HG02840 (cell line): Measurements from ENCODE around the gene ABHD1.

ENCODE experiments used
- ATAC-seq: cut with Tn5 transposase; IDR thresholded peaks from one replicate; pipeline ENCODE4 v1.9.1; 2021; ENCODE audit warnings: mild to moderate bottlenecking, moderate library complexity, moderate number of reproducible peaks; ENCODE audit not compliant: unreplicated experiment, low FRiP score

The ABHD1 gene

GRCh38 chr2:27133905-27134780, 10.5 kb downstream of the ABHD1 start, which contains the start of gene PREB:
PREB (minus strand) TSS chr2:27134636; CDS start chr2:27134421, 215 bp downstream.
- peak; percentile 86 for ATAC-seq

DNA sequence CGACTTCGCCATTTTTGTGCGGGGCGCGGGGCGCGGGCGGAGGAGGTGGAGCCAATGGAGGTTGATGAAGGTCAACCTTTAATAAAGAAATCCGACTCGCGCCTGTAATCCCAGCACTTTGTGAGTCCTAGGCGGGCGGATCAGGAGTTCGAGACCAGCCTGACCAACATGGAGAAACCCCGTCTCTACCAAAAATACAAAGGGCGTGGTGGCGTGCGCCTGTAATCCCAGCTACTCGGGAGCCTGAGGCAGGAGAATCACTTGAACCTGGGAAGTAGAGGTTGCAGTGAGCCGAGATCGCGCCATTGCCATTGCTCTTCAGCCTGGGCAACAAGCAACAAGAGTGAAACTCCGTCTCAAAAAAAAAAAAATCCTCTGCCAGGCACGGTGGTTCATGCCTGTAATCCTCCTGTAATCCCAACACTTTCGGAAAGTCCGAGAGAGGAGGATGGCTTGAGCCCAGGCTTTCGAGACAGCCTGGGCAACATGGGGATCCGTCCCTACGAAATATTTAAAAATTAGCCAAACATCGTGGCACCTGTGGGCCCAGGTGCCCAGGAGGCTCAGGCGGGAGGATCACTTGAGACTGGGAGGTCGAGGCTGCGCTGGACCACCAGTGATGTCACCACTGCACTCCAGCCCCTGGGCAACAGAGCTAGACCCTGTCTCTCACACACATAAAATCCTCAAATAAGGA, 11.3 kb downstream of the ABHD1 start:
- no peak for ATAC-seq

- ATAC-seq: no peak
These were observed 11.9 kb downstream of the ABHD1 start for GRCh38 chr2:27135478-27135955.

DNA sequence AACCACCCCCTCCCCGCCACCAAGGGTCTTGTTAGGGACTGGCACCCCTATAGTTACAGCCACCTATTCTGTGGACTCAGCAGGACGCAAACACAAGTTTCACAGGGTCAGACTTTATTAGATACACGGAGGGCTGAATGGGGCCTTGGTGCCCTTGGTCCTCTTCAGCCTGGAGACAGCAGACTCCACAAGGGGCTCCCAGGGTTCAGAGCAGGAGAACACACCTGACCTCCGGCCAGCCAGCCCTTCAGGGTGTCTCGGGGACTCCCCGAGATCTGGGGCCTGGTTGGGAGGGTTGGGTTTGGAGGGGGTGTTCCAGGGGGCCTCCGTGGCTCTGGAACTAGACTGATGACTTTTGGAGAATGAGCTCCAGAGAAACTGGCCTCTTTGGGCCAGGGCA, 13.1 kb downstream of the ABHD1 start:
- no peak for ATAC-seq

- no peak for ATAC-seq
These were observed 13.8 kb downstream of the ABHD1 start for GRCh38 chr2:27137322-27137935.

DNA sequence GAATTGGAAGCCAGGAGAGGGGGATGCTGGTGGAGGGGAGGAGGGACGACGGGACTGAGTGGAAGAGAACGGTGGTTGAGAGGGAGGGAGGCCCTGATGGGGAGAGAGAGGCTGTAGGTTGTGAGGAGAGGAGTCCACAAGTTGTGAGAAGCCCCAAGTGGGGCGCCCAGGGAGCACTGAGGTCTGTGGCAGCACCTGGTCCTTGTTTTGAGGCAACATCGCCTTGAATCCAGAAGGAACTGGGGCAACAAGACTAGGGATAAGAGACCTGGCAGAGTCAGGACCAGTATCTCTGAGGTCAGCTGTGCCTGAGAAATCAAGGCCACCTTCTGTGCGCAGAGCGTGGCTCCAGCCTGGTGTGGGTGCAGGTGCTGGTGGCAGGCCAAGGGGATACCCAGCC, 14.5 kb downstream of the ABHD1 start:
- ATAC-seq: no peak

- no peak for ATAC-seq
These were observed 15.7 kb downstream of the ABHD1 start, which contains the start of gene PRR30 for GRCh38 chr2:27139310-27139709. PRR30 (minus strand) TSS chr2:27139410; CDS start chr2:27138329, 1,081 bp downstream.

DNA sequence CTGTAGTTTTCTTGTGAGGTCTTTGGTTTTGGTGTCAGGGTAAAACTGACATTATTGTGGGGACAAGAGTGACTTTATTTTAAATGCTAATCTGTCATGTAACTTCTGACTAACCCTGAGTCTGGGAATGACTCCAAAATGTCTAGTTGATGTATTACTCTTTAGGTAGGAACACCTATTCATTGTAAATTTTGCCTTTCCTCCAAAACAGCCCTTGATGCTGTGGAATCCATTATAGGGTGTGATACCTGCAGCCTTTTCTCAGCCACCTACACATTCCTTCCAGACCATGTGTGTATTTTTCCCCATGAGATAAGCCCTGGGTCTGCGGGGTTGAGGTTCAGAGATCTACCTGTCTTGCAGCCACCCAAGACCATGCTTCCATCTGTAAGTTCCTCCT, 19.7 kb downstream of the ABHD1 start:
- no peak for ATAC-seq

DNA sequence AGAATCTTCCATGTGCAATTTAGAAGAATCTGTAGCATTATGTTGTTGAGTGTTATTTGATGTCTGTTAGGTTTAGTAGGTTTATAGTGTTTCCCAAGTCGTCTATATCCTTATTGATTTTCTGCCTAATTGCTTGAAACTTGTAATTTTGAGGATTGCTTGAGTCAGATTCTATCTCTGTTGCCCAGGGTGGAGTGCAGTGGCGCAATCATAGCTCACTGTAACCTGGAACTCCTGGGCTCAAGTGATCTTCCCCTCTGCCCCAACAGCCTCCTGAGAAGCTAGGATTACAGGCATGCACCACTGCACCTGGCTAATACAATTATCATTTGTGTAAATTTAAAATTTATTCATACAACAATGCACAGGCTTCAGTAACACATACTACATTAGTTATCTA, 22.1 kb downstream of the ABHD1 start:
- no peak for ATAC-seq

GRCh38 chr2:27147935-27148334, 24.3 kb downstream of the ABHD1 start:
- no peak for ATAC-seq

- no peak for ATAC-seq
These were observed 25.3 kb downstream of the ABHD1 start, which contains the start of gene TCF23 for GRCh38 chr2:27148801-27149439. TCF23 (plus strand) TSS chr2:27149004; CDS start chr2:27149134, 130 bp downstream.

DNA sequence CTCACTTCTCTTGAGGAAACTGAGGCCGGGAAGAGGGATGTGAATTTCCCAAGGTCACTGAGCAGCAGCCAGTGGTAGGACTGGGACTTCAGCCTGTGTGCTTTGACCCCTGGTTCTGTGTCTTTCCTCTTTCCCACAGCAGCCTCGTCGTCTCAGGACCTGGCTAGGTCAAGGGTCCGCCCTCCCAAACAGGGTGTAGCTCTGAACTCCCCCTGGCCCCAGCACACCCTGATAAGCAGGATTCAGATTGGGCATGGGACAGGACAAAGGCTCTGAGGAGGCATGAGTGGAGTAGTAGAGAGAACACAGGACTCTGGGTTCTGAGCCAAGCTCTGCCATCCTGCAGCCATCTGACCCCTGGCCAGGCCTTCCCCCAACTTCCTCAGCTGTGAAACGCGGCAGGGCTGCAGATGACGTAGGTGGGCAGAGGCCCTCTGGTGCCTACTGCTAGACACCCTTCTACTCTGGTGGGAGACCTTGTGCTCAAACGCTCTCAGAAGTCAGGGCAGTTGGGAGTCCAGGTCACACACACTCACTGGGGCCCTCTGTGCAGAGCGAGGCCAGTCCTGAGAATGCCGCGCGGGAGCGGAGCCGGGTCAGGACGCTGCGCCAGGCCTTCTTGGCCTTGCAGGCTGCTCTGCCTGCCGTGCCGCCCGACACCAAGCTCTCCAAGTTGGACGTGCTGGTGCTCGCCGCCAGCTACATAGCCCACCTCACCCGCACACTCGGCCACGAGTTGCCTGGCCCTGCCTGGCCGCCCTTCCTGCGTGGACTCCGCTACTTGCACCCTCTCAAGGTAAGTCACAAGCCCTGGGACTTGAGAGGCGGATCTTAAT, 26.2 kb downstream of the ABHD1 start:
- ATAC-seq: no peak

DNA sequence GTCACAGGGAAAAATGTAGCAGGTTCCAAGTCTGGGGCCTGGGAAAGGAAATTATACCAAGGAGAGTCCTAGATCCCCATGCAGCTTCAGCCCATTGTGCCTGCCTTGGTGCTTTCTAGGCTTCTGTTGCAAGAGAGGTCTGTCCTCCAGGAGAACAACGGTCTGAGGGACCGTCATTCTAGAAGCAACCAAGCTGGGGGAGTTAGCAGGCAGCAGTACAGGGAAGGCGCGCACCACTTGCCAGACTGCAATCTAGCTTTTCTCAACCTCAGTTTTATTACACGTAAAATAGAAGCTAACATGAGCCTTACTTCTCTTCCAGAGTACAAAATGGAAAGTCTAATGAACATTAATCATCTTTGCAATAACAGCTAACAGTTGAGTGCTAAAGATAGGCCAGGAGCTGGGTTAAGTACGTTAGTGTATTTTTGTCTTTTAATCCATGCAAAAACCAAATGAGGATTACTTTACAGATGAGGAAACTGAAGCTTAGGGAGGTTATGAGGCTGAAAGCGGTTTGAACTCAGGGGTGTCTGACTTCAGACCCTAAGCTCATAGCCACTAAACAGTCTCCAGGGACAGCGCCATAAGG, 27.1 kb downstream of the ABHD1 start:
- ATAC-seq: no peak

DNA sequence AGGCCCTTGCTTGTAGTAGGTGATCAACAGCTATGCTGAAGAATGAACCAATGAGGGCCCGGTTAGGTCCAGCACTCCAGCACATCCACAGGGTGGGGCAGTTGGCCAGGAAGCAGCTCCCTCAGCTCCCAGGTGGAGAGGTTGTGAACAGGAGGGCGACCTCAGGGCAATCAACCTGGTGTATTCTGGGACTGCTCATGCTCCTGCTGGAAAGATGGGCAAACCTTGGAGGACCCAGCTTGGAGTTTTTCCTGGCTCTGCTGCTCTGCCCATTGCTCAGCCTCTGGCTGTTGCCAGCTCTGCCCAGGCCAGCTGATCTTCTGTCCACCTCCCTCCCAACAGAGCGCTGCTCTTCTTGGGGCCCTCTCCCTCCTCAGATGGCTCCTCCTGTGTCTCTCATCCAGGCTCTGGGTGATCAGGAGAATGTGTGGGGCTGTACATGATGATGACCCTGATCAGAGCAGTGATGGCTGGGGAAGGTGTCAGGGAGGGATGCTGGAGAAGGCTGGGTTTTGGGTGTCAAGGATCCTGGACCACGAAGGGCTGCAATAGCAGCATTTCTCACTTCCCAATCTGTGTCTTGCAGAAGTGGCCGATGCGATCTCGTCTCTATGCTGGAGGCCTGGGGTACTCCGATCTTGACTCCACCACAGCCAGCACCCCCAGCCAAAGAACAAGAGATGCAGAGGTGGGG, 28.6 kb downstream of the ABHD1 start:
- no peak for ATAC-seq

GRCh38 chr2:27152796-27153464, 29.3 kb downstream of the ABHD1 start:
- ATAC-seq: no peak

GRCh38 chr2:27154488-27154887, 30.9 kb downstream of the ABHD1 start:
- no peak for ATAC-seq

DNA sequence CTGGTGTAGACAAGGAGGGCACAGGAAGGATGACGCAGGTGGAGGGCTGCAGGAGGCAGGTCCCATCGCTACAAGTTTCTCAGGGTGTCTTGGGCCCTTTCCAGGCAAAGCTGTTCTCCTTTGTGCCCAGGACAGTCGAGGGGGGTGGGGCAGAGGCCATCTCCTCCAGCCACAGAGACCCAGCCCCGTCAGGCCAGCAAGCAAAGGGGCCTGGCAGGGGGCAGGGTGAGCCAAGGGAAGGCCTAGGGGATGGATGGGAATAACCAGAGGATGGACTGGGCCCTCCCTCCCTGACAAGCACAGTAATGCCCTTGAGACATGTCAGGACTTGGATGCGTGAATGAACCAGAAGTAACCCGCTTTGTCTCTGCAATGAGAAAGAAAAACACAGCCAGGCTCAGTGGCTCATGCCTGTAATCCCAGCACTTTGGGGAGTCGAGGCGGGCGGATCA, 31.5 kb downstream of the ABHD1 start:
- no peak for ATAC-seq

GRCh38 chr2:27158468-27158867, 34.9 kb downstream of the ABHD1 start:
- no peak for ATAC-seq
